Adipocyte (in vitro differentiated cells): Measurements from ENCODE around the gene CBLC.

Experiments used
- DNase-seq: peaks from one replicate; pipeline ENCODE4 v3.0.0-alpha.2; 2015; ENCODE audit warnings: low read depth
- H3K27me3 ChIP-seq: replicated peaks from 2 replicates; pipeline ENCODE4 v1.7.0; 2013; ENCODE audit warnings: mild to moderate bottlenecking, low read length, moderate library complexity; ENCODE audit not compliant: control insufficient read depth, insufficient read depth
- H3K36me3 ChIP-seq: 2 replicates; pipeline ENCODE4 v1.7.0; 2013; ENCODE audit warnings: low read length, mild to moderate bottlenecking, moderate library complexity; ENCODE audit not compliant: control insufficient read depth, insufficient read depth, severe bottlenecking
- H3K4me1 ChIP-seq: 2 replicates; pipeline ENCODE4 v1.7.0; 2013; ENCODE audit warnings: mild to moderate bottlenecking, low read length, moderate library complexity; ENCODE audit not compliant: control insufficient read depth, insufficient read depth
- H3K4me3 ChIP-seq: 2 replicates; pipeline ENCODE4 v1.7.0; 2013; ENCODE audit warnings: mild to moderate bottlenecking, low read length, moderate library complexity
- H3K9ac ChIP-seq: 2 replicates; pipeline ENCODE4 v1.7.0; 2013; ENCODE audit warnings: mild to moderate bottlenecking, low read length, moderate library complexity
- H3K9me3 ChIP-seq: 2 replicates; pipeline ENCODE4 v1.7.0; 2013; ENCODE audit warnings: mild to moderate bottlenecking, low read length, moderate library complexity; ENCODE audit not compliant: control insufficient read depth

Gene CBLC

DNA sequence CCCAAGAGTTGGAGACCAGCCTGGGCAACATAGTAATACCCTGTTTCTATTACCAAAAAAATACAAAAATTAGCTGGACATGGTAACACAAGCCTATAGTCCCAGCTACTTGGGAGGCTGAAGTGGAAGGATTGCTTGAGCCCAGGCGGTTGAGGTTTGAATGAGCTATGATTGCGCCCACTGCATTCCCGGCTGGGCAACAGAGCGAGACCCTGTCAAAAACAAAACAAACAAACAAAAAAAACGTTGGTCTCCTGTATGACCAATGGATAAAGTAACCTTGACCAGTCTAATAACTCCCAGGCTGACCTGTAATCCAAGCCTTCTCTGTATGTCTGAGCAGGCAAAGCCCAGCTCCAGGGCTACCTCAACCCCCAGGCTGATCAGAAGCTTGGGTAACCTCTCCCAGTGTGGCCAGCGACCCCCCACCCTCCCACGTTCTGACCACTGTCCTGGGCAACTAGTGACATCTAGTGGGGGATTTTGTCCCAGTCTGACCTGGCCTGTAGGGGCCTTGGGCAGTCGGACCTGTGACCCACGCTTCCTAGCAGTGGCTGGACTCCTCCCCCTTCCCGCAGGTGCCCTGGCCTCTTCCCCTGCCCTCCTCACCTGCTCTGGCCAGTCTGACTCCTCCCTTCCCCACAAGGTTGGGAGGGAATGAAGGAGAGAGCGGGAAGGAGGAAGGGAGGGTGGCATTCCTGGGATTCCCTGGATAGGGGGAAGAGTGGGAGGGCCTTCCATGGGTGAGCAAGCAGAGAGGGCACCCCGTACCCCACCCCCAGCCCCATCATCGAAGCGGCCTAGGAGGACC lies 30.2 kb downstream of the CBLC start:
- Histone ChIP-seq H3K9ac (no peak overlapping the region), H3K4me1 (peaks cover 10% of the 10 kb centered on the region), H3K4me3 (no peak overlapping the region), H3K27me3 (no peaks in the 10 kb centered on the region), H3K36me3 (no peaks in the 10 kb centered on the region), H3K9me3 (peaks cover 10% of the 10 kb centered on the region)
- DNase-seq = peak; percentile 67

- Histone ChIP-seq H3K9ac (peak within 1 kb of the TSS; percentile 66), H3K27me3 (no peaks in the 10 kb centered on the region), H3K9me3 (peaks cover 9% of the 10 kb centered on the region), H3K4me3 (peak within 1 kb of the TSS; percentile 75), H3K4me1 (peaks cover 10% of the 10 kb centered on the region), H3K36me3 (no peaks in the 10 kb centered on the region)
- DNase-seq = peak; percentile 91
Observed at GRCh38 chr19:44808463-44809371, 31.0 kb downstream of the CBLC start, which contains the start of gene BCAM. BCAM (plus strand) TSS chr19:44809103; CDS start chr19:44809125, 22 bp downstream.

DNA sequence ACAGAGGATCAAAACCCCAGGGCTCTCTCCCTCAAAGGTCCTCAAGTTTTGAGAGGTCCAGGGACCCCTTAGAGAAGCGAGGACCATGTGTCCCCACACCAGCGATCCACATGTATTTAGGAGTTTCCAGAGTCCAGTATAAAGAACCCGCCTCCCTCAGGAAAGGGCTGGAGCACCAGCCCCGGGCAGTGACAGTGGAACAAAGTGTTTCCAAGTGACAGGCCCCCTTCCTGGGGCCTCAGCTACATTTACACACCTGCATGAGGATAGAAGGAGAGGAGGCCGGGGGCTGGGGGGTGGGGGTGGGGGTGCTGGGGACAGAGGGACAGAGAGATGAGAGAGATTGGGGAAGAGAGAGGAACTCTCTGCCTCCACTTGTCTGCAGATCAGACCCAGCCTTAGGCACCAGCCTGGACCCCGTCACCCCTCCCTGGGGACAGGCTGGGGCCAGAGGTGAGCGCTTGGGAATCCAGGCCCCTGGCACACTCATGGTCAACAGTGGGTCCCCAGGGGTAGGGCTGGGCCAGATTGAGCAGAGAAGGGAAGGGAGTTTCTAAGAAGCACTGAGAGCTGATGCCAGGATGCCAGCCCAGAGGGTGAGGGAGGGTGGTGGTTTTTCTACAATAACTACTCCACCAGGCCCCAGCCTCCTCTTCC lies 32.0 kb downstream of the CBLC start:
- H3K4me3 ChIP-seq = peak overlapping the region; percentile 75
- H3K9me3 ChIP-seq = no peaks in the 10 kb centered on the region
- H3K4me1 ChIP-seq = peaks cover 10% of the 10 kb centered on the region
- no peaks in the 10 kb centered on the region for H3K36me3 ChIP-seq
- peak overlapping the region; percentile 66 for H3K9ac ChIP-seq
- peak; percentile 9 for DNase-seq
- H3K27me3 ChIP-seq = no peaks in the 10 kb centered on the region

DNA sequence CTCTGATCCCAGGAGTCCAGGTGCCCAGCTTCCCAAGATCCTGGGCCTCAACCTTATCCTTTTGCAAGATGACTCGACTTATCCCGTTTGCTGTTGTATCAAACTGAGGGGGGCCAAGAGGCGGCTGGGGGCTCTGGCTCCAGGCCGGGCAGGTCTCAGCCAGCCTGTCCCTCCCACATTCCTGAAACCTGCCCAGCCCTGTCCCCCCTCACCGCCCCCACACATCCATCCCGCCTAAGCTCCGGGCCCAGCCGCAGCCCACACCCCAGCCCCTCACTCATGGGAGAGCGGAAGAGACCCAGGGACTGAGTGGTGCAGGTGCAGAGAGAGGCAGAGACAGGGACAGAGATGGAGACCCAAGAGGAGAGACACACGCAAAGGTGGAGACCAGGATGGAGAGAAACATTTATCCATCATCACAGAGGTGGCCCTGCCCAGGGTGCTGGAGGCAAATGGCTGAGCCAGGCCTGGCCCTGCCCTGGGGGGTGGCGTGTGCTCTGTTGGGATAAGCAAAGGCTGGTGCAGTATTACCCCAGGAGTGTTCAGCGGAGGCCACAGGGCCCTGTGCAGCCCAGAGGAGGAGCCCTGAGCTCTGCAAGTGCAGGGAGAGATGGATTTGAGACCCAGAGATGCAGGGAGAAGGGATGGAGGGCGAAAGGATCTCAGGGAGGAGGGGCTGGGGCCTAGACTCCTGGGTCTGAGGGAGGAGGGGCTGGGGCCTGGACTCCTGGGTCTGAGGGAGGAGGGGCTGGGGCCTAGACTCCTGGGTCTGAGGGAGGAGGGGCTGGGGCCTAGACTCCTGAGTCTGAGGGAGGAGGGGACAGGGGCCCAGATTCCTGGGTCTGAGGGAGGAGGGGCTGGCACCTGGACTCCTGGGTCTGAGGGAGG lies 32.8 kb downstream of the CBLC start:
- Histone ChIP-seq H3K4me3 (no peak overlapping the region), H3K9ac (no peak overlapping the region), H3K27me3 (no peaks in the 10 kb centered on the region), H3K9me3 (no peaks in the 10 kb centered on the region), H3K4me1 (peaks cover 10% of the 10 kb centered on the region), H3K36me3 (no peaks in the 10 kb centered on the region)
- no peak for DNase-seq

GRCh38 chr19:44811122-44811419 lies 33.4 kb downstream of the CBLC start:
- no peaks in the 10 kb centered on the region for H3K36me3 ChIP-seq
- peaks cover 10% of the 10 kb centered on the region for H3K4me1 ChIP-seq

DNA sequence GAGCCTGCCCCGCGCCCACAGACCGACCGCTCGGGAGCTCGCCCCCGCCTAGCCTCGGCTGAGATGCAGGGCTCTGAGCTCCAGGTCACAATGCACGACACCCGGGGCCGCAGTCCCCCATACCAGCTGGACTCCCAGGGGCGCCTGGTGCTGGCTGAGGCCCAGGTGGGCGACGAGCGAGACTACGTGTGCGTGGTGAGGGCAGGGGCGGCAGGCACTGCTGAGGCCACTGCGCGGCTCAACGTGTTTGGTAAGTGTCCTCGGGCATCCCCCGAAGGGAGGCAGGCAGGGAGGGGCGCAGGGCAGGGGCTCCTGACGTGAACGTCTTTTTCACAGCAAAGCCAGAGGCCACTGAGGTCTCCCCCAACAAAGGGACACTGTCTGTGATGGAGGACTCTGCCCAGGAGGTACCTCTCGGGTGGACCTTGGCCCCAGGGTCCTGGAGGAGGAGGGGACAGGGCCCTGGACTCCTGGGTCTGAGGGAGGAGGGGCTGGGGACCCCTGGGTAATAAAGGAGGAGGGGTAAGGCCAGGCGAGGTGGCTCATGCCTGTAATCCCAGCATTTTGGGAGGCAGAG lies 34.5 kb downstream of the CBLC start:
- no peak overlapping the region for H3K4me3 ChIP-seq
- no peaks in the 10 kb centered on the region for H3K9me3 ChIP-seq

More at GRCh38 chr19:44811122-44811419, 33.4 kb downstream of the CBLC start:
- Histone ChIP-seq H3K4me3 (no peak overlapping the region), H3K9me3 (no peaks in the 10 kb centered on the region), H3K9ac (no peak overlapping the region), H3K27me3 (no peaks in the 10 kb centered on the region)
- DNase-seq = no peak

DNA sequence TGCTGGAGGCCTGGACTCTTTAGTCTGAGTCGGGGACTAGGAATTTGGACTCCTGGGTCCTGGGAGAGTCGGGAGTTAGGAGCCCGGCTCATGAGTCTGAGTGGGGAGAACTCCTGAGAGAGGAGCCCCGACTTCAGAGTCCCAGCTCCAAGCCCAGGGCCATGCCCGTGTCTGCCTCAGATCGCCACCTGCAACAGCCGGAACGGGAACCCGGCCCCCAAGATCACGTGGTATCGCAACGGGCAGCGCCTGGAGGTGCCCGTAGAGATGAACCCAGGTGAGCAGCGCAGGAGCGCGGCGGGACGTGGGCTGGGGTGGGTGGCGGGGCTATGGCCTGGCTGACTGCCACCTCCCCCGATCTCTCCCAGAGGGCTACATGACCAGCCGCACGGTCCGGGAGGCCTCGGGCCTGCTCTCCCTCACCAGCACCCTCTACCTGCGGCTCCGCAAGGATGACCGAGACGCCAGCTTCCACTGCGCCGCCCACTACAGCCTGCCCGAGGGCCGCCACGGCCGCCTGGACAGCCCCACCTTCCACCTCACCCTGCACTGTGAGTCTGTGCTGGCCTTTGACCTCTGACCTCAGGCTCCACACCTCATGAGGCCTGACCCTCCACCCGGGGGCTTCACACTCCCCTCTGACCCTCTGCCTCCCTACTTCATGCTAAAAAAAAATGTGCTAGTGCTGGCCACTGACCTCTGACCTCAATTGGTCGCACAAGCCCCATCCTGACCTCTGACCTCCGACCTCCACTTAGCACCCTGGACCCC lies 35.6 kb downstream of the CBLC start:
- no peak for DNase-seq
- Histone ChIP-seq H3K4me3 (no peak overlapping the region), H3K4me1 (peaks cover 10% of the 10 kb centered on the region), H3K36me3 (no peaks in the 10 kb centered on the region), H3K27me3 (no peaks in the 10 kb centered on the region), H3K9me3 (no peaks in the 10 kb centered on the region), H3K9ac (no peak overlapping the region)

More for the DNA sequence above, 34.5 kb downstream of the CBLC start:
- no peak overlapping the region for H3K9ac ChIP-seq
- no peaks in the 10 kb centered on the region for H3K27me3 ChIP-seq
- H3K36me3 ChIP-seq = no peaks in the 10 kb centered on the region
- no peak for DNase-seq
- peaks cover 10% of the 10 kb centered on the region for H3K4me1 ChIP-seq

GRCh38 chr19:44813841-44814470 lies 36.3 kb downstream of the CBLC start:
- no peaks in the 10 kb centered on the region for H3K27me3 ChIP-seq
- no peaks in the 10 kb centered on the region for H3K9me3 ChIP-seq
- peaks cover 6% of the 10 kb centered on the region for H3K4me1 ChIP-seq
- H3K9ac ChIP-seq = no peak overlapping the region
- no peaks in the 10 kb centered on the region for H3K36me3 ChIP-seq
- no peak overlapping the region for H3K4me3 ChIP-seq
- DNase-seq = no peak

GRCh38 chr19:44814517-44814916 lies 36.8 kb downstream of the CBLC start:
- H3K27me3 ChIP-seq = no peaks in the 10 kb centered on the region
- H3K9ac ChIP-seq = no peak overlapping the region
- H3K9me3 ChIP-seq = no peaks in the 10 kb centered on the region
- H3K4me3 ChIP-seq = no peak overlapping the region
- DNase-seq = no peak
- peaks cover under 1% of the 10 kb centered on the region for H3K4me1 ChIP-seq
- H3K36me3 ChIP-seq = no peaks in the 10 kb centered on the region
